Liver (tissue), 9 donors: ENCODE measurements around the gene ATP2B2. TPM values are rescaled to one million over a fixed set of nuclear protein-coding genes. Genes with fewer than 3 reads are reported as not detected.

Experiments
- DNase-seq: peaks from one replicate; pipeline ENCODE4 v3.0.0-alpha.2; 2017; ENCODE audit warnings: low spot score
- H3K27ac ChIP-seq, 2 donors: one replicate each; pipeline ENCODE4 v1.7.0; 2013; ENCODE audit warnings: inconsistent platforms in 2 of 2, low read length in 2 of 2, control low read depth in 1 of 2, low read depth in 1 of 2, mild to moderate bottlenecking in 1 of 2
- H3K27me3 ChIP-seq, 4 donors: one replicate each; pipeline versions ENCODE4 v1.6.1 to v1.7.0; 2013; ENCODE audit warnings: low read length in 3 of 4, inconsistent platforms in 1 of 4, mild to moderate bottlenecking in 1 of 4, moderate library complexity in 1 of 4; ENCODE audit not compliant: control insufficient read depth in 4 of 4, insufficient read depth in 4 of 4
- H3K36me3 ChIP-seq, 4 donors: one replicate each; pipeline versions ENCODE4 v1.6.1 to v1.7.0; 2013; ENCODE audit warnings: low read length in 3 of 4, mild to moderate bottlenecking in 3 of 4, low read depth in 1 of 4, moderate library complexity in 1 of 4; ENCODE audit not compliant: control insufficient read depth in 4 of 4, insufficient read depth in 3 of 4
- H3K4me1 ChIP-seq, 4 donors: one replicate each; pipeline versions ENCODE4 v1.6.1 to v1.7.0; 2013; ENCODE audit warnings: low read length in 3 of 4, mild to moderate bottlenecking in 3 of 4, moderate library complexity in 1 of 4; ENCODE audit not compliant: control insufficient read depth in 4 of 4, insufficient read depth in 4 of 4
- H3K4me3 ChIP-seq, 3 donors: one replicate each; pipeline versions ENCODE4 v1.6.1 to v1.7.0; 2013; ENCODE audit warnings: low read length in 3 of 3, control low read depth in 1 of 3, low read depth in 1 of 3, mild to moderate bottlenecking in 1 of 3
- H3K9ac ChIP-seq, 2 donors: one replicate each; pipeline ENCODE4 v1.7.0; 2013; ENCODE audit warnings: low read length in 2 of 2, mild to moderate bottlenecking in 2 of 2, moderate library complexity in 2 of 2, control low read depth in 1 of 2, low read depth in 1 of 2
- H3K9me3 ChIP-seq, 4 donors: one replicate each; pipeline versions ENCODE4 v1.6.1 to v1.7.0; 2013; ENCODE audit warnings: low read length in 3 of 4; ENCODE audit not compliant: control insufficient read depth in 4 of 4
- ATF3 ChIP-seq: IDR thresholded peaks from 2 replicates; pipeline ENCODE4 v1.6.1; 2016; ENCODE audit warnings: antibody characterized with exemption
- CTCF ChIP-seq: fragments of 150-350 bp; IDR thresholded peaks from 2 replicates; pipeline ENCODE4 v1.5.1; 2017; ENCODE audit warnings: improper control_type of control experiment, low read depth, low read length; ENCODE audit not compliant: missing input control
- FOXA1 ChIP-seq: IDR thresholded peaks from 2 replicates; pipeline ENCODE4 v1.6.1; 2016; ENCODE audit warnings: antibody characterized with exemption
- FOXA2 ChIP-seq: IDR thresholded peaks from 2 replicates; pipeline ENCODE4 v1.6.1; 2016; ENCODE audit warnings: antibody characterized with exemption
- GABPA ChIP-seq, 2 donors: IDR thresholded peaks in 1 of 2; conservative IDR thresholded peaks in 1 of 2; 2 replicates each; pipeline ENCODE4 v1.6.1; 2016; ENCODE audit warnings: antibody characterized with exemption in 2 of 2, mild to moderate bottlenecking in 1 of 2, moderate library complexity in 1 of 2
- JUND ChIP-seq, 2 donors: IDR thresholded peaks; 2 replicates each; pipeline ENCODE4 v1.6.1; 2016; ENCODE audit warnings: antibody characterized with exemption in 2 of 2
- MAX ChIP-seq: IDR thresholded peaks from 2 replicates; pipeline ENCODE4 v1.6.1; 2016; ENCODE audit warnings: antibody characterized with exemption
- NR2F2 ChIP-seq: IDR thresholded peaks from 2 replicates; pipeline ENCODE4 v1.6.1; 2016; ENCODE audit warnings: antibody characterized with exemption
- RAD21 ChIP-seq, 2 donors: IDR thresholded peaks; 2 replicates each; pipeline ENCODE4 v1.6.1; 2016; ENCODE audit warnings: antibody characterized with exemption in 2 of 2, mild to moderate bottlenecking in 2 of 2
- REST ChIP-seq: IDR thresholded peaks from 2 replicates; pipeline ENCODE4 v1.6.1; 2016; ENCODE audit warnings: antibody characterized with exemption, mild to moderate bottlenecking
- RXRA ChIP-seq, 2 donors: IDR thresholded peaks; 2 replicates each; pipeline ENCODE4 v1.6.1; 2017 to 2018; ENCODE audit warnings: antibody characterized with exemption in 2 of 2, mild to moderate bottlenecking in 1 of 2
- SP1 ChIP-seq: IDR thresholded peaks from 2 replicates; pipeline ENCODE4 v1.6.1; 2018; ENCODE audit warnings: antibody characterized with exemption, mild to moderate bottlenecking
- TAF1 ChIP-seq: conservative IDR thresholded peaks from 2 replicates; pipeline ENCODE4 v1.6.1; 2016; ENCODE audit warnings: antibody characterized with exemption, mild to moderate bottlenecking
- YY1 ChIP-seq: IDR thresholded peaks from 2 replicates; pipeline ENCODE4 v1.6.1; 2016; ENCODE audit warnings: antibody characterized with exemption, mild to moderate bottlenecking
- ZBTB33 ChIP-seq: IDR thresholded peaks from 2 replicates; pipeline ENCODE4 v1.6.1; 2016; ENCODE audit warnings: antibody characterized with exemption
- WGBS: extraction: QIAGEN DNeasy Blood & Tissue Kit; methylation state at CpG from one replicate; pipeline ENCODE4 v1.1.7; 2013; 5-methylcytosine and 5-hydroxymethylcytosine counted together
- polyA plus RNA-seq, 2 donors: library from polyadenylated mRNA; stranded (reverse) in 1 of 2; unstranded in 1 of 2; fragments of 200-250 nt in 1 of 2; fragments of >200 nt in 1 of 2; fragmentation: Nextera tagmentation in 1 of 2; extraction: Ambion mirVana in 1 of 2; gene quantifications; one replicate each; pipeline versions ENCODE4 v1.2.1 to v1.2.3, GENCODE V29; 2013 to 2015
- total RNA-seq, 2 donors: library from RNA; depleted of rRNA; stranded (reverse); fragments of >200 nt; gene quantifications; one replicate each; pipeline ENCODE4 v1.2.3, GENCODE V29; 2014
- donor health status: healthy.
- donor health status: healthy.
- donor health status: healthy.
- donor health status: healthy.
- donor health status: healthy.

The ATP2B2 gene
- total and polyA plus RNA-seq, 4 donors = 10.4 to 27.8 (median 20.7) TPM

GRCh38 chr3:10361375-10361774 is 144.0 kb downstream of the ATP2B2 start:
- no peak for DNase-seq
- Histone ChIP-seq H3K27me3 (no peaks in the 10 kb centered on the region), H3K36me3 (peaks cover 12 to 76% (median 36%) of the 10 kb centered on the region in 4 donors), H3K27ac (no peak overlapping the region), H3K4me1 (no peaks in the 10 kb centered on the region), H3K9ac (no peak overlapping the region), H3K4me3 (no peak overlapping the region), H3K9me3 (no peaks in the 10 kb centered on the region)
- WGBS = 79% methylated on average over 5 of the region's 5 CpGs
- TF ChIP-seq SP1 (no peak), MAX (no peak), YY1 (no peak), RXRA (IDR thresholded peaks at IDR 0.05) (no peak), TAF1 (no peak), FOXA2 (no peak), GABPA (IDR thresholded peaks at IDR 0.05 in 1 of 2, conservative IDR thresholded peaks at IDR 0.05 in 1 of 2) (no peak), RAD21 (IDR thresholded peaks at IDR 0.05) (no peak), CTCF (no peak)

GRCh38 chr3:10360478-10360877 is 144.9 kb downstream of the ATP2B2 start:
- TF ChIP-seq JUND (IDR thresholded peaks at IDR 0.05) (no peak), RXRA (IDR thresholded peaks at IDR 0.05) (no peak), RAD21 (IDR thresholded peaks at IDR 0.05) (no peak), REST (no peak), NR2F2 (no peak), FOXA2 (no peak), GABPA (IDR thresholded peaks at IDR 0.05 in 1 of 2, conservative IDR thresholded peaks at IDR 0.05 in 1 of 2) (no peak), ATF3 (no peak), CTCF (no peak), ZBTB33 (no peak), FOXA1 (no peak)

More at GRCh38 chr3:10360478-10360877, 144.9 kb downstream of the ATP2B2 start:
- H3K27ac ChIP-seq = no peak overlapping the region
- H3K4me1 ChIP-seq = no peaks in the 10 kb centered on the region
- no peaks in the 10 kb centered on the region for H3K9me3 ChIP-seq
- no peak overlapping the region for H3K9ac ChIP-seq
- no peak for DNase-seq
- WGBS = 89% methylated on average over 7 of the region's 7 CpGs
- H3K36me3 ChIP-seq = peaks cover 10 to 75% (median 35%) of the 10 kb centered on the region in 4 donors
- no peaks in the 10 kb centered on the region for H3K27me3 ChIP-seq
- H3K4me3 ChIP-seq = no peak overlapping the region
